ENCODE measurements around the gene STRN.

GRCh38 chr2:36834203-36834602 lies 132.1 kb downstream of the STRN start:
- TF ChIP-seq CTCF (IDR thresholded peaks at IDR 0.05) = no peak
- TF ChIP-seq POLR2A (IDR thresholded peaks at IDR 0.05) = no peak
